ENCODE measurements around the gene MYO1B. TPM values are rescaled to one million over a fixed set of nuclear protein-coding genes. Genes with fewer than 3 reads are reported as not detected.

MYO1B gene
- total RNA-seq, 4 donors from 2014 or later = 16.9 to 43.8 (median 32.9) TPM

DNA sequence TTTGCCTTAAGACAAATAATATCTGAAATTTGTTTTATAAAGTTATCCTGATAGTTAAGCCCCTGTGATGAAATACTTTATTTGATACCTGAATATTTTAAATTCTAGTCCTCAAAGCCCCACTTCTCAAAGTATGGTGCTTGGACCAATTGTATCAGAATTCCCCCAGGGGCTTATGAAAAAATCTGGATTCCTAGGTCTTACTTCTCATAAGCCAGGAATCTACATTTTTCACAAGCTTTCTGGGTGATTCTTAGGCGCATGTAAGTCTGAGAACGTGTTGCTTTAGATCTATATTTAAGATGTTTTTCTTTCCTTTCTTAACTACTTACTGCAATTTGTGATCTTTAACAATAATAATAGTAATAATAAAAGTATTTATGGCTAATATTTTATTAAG lies 53.1 kb downstream of the MYO1B start:
- no peak overlapping the region for H3K27ac ChIP-seq
- H3K36me3 ChIP-seq = no peaks in the 10 kb centered on the region
- intact Hi-C loops (cut with DNase I) = no loop called here
- H3K4me1 ChIP-seq = peaks cover 11% of the 10 kb centered on the region in 2 donors
- no peaks in the 10 kb centered on the region for H3K27me3 ChIP-seq
- DNase-seq = no peak
- H3K4me3 ChIP-seq (replicated peaks in 1 of 3) = no peak overlapping the region
- H3K9me3 ChIP-seq = no peaks in the 10 kb centered on the region
- WGBS, 2 donors = 86 to 93% methylated on average over 2 of the region's 2 CpGs
- TF ChIP-seq POLR2A (IDR thresholded peaks at IDR 0.05) (no peak), CTCF (IDR thresholded peaks at IDR 0.05) (no peak)

- Histone ChIP-seq H3K27me3 (no peaks in the 10 kb centered on the region), H3K27ac (no peak overlapping the region), H3K36me3 (no peaks in the 10 kb centered on the region), H3K4me1 (peaks cover 18% of the 10 kb centered on the region in 2 donors), H3K4me3 (replicated peaks in 1 of 3) (no peak overlapping the region), H3K9me3 (no peaks in the 10 kb centered on the region)
- no peak for TF ChIP-seq CTCF (IDR thresholded peaks at IDR 0.05)
- TF ChIP-seq POLR2A (IDR thresholded peaks at IDR 0.05) = no peak
- no peak for DNase-seq
- WGBS, 2 donors = 33 to 58% methylated on average over 2 of the region's 2 CpGs
- intact Hi-C loops (cut with DNase I) = no loop called here
Measured at GRCh38 chr2:191299010-191299409, 53.8 kb downstream of the MYO1B start.

DNA sequence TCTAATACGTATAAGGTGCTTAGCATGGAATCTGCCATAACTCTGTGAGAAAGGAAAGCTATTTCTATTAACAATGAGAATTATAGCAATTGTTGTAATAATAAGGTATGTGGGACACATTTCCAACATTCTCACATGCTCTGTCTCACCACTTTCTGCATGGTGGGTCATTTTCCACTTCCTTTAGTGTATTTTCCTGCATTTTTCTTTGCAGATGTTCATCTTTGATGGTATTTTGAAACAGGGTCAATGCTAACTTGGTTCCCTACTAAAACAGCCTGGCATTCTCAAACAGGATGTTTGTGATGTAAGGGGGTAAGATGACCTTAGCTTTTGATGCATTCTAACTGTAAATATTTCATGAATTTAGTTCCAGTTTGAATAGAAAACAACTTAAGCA lies 54.7 kb downstream of the MYO1B start:
- H3K27ac ChIP-seq = no peak overlapping the region
- intact Hi-C loops (cut with DNase I) = no loop called here
- H3K36me3 ChIP-seq = no peaks in the 10 kb centered on the region
- peaks cover 24 to 26% of the 10 kb centered on the region in 2 donors for H3K4me1 ChIP-seq
- H3K9me3 ChIP-seq = no peaks in the 10 kb centered on the region
- H3K27me3 ChIP-seq = no peaks in the 10 kb centered on the region
- TF ChIP-seq POLR2A (IDR thresholded peaks at IDR 0.05) = no peak
- no peak for TF ChIP-seq CTCF (IDR thresholded peaks at IDR 0.05)
- no peak for DNase-seq
- no peak overlapping the region for H3K4me3 ChIP-seq (replicated peaks in 1 of 3)
- 93 to 94% methylated on average over 1 of the region's 1 CpG for WGBS, 2 donors

GRCh38 chr2:191301971-191302370 lies 56.8 kb downstream of the MYO1B start:
- no peaks in the 10 kb centered on the region for H3K36me3 ChIP-seq
- WGBS, 2 donors = 64 to 81% methylated on average over 3 of the region's 3 CpGs
- no peak for DNase-seq
- intact Hi-C loops (cut with DNase I) = no loop called here
- no peaks in the 10 kb centered on the region for H3K27me3 ChIP-seq
- H3K27ac ChIP-seq = no peak overlapping the region
- H3K4me3 ChIP-seq (replicated peaks in 1 of 3) = no peak overlapping the region
- TF ChIP-seq CTCF (IDR thresholded peaks at IDR 0.05) (no peak), POLR2A (IDR thresholded peaks at IDR 0.05) (no peak)
- H3K9me3 ChIP-seq = no peaks in the 10 kb centered on the region
- H3K4me1 ChIP-seq = peaks cover 22 to 33% of the 10 kb centered on the region in 2 donors

- peak overlapping the region in 1 of 3 donors; percentile 44 for H3K27ac ChIP-seq
- H3K4me1 ChIP-seq = peaks cover 22 to 33% of the 10 kb centered on the region in 2 donors
- H3K9me3 ChIP-seq = no peaks in the 10 kb centered on the region
- H3K27me3 ChIP-seq = no peaks in the 10 kb centered on the region
- DNase-seq = peak; percentile 18 to 32
- no peak for TF ChIP-seq CTCF (IDR thresholded peaks at IDR 0.05)
- no peak for TF ChIP-seq POLR2A (IDR thresholded peaks at IDR 0.05)
- 48 to 58% methylated on average over 3 of the region's 3 CpGs for WGBS, 2 donors
- no peaks in the 10 kb centered on the region for H3K36me3 ChIP-seq
- intact Hi-C loops (cut with DNase I) = no loop called here
- H3K4me3 ChIP-seq (replicated peaks in 1 of 3) = no peak overlapping the region
Measured at GRCh38 chr2:191302459-191303139, 57.4 kb downstream of the MYO1B start.
